PC-9 (cell line): ENCODE results near the gene SLC24A4. TPM values are rescaled to one million over a fixed set of nuclear protein-coding genes. Genes with fewer than 3 reads are reported as not detected.

ENCODE experiments used
- BruUV-seq: library from RNA; stranded (reverse); fragments of 400-500 nt; replicated peaks from 2 replicates; lab custom pipeline; 2021; lab: Mats Ljungman, UMichigan
- CTCF ChIA-PET: fragments of 300-600 bp; sonication (Branson Sonifier 250); formaldehyde crosslinking; loops from one replicate; lab custom pipeline; 2022; ENCODE audit warnings: antibody characterized with exemption; lab: Charles Lee
- POLR2A ChIA-PET: fragments of 300-600 bp; sonication (Branson Sonifier 250); formaldehyde crosslinking; loops from one replicate; lab custom pipeline; 2022; ENCODE audit warnings: antibody characterized with exemption; ENCODE audit not compliant: unreplicated experiment; lab: Charles Lee
- DNase-seq, 2 experiments: peaks; one replicate each; pipeline versions ENCODE4 v3.0.0 to v3.0.0-alpha.2; 2015 to 2022; ENCODE audit warnings: mixed read lengths in 1 of 2
- H2AFZ ChIP-seq: fragments of 200-600 bp; sonication (generic); 2 replicates; pipeline ENCODE4 v1.8.1; 2017; ENCODE audit warnings: antibody characterized with exemption
- H3F3A ChIP-seq: fragments of 200-600 bp; sonication (generic); 2 replicates; pipeline ENCODE4 v1.8.1; 2017; ENCODE audit warnings: antibody characterized with exemption, mild to moderate bottlenecking, low read depth; ENCODE audit not compliant: insufficient read depth
- H3K27ac ChIP-seq: fragments of 200-600 bp; sonication (generic); 2 replicates; pipeline ENCODE4 v1.6.1; 2016; ENCODE audit warnings: mixed run types
- H3K27me3 ChIP-seq: fragments of 200-600 bp; sonication (generic); 2 replicates; pipeline ENCODE4 v1.6.1; 2016; ENCODE audit warnings: low read depth, mixed run types; ENCODE audit not compliant: insufficient read depth
- H3K36me3 ChIP-seq: fragments of 200-600 bp; sonication (generic); 2 replicates; pipeline ENCODE4 v1.6.1; 2016; ENCODE audit warnings: low read depth, mixed run types
- H3K4me1 ChIP-seq: fragments of 200-600 bp; sonication (generic); replicated peaks from 2 replicates; pipeline ENCODE4 v1.6.1; 2016; ENCODE audit warnings: mixed run types; ENCODE audit not compliant: insufficient read depth
- H3K4me2 ChIP-seq: fragments of 200-600 bp; sonication (generic); 2 replicates; pipeline ENCODE4 v1.6.1; 2017; ENCODE audit warnings: mixed run types
- H3K4me3 ChIP-seq: fragments of 200-600 bp; sonication (generic); 2 replicates; pipeline ENCODE4 v1.6.1; 2016; ENCODE audit warnings: mixed run types
- H3K79me2 ChIP-seq: fragments of 200-600 bp; sonication (generic); 2 replicates; pipeline ENCODE4 v1.6.1; 2017; ENCODE audit warnings: low read depth, mixed run types
- H3K9me2 ChIP-seq: fragments of 200-600 bp; sonication (generic); 2 replicates; pipeline ENCODE4 v1.8.1; 2017; ENCODE audit warnings: mild to moderate bottlenecking; ENCODE audit not compliant: insufficient read depth
- H3K9me3 ChIP-seq: fragments of 200-600 bp; sonication (generic); 2 replicates; pipeline ENCODE4 v1.8.1; 2016; ENCODE audit warnings: low read depth; ENCODE audit not compliant: insufficient read depth
- H4K20me1 ChIP-seq: fragments of 200-600 bp; sonication (generic); 2 replicates; pipeline ENCODE4 v1.8.1; 2017; ENCODE audit not compliant: insufficient read depth
- CTCF ChIP-seq: fragments of 200-600 bp; sonication (generic); conservative IDR thresholded peaks from 2 replicates; pipeline ENCODE4 v1.6.1; 2017; ENCODE audit warnings: mixed run types, antibody characterized with exemption, mild to moderate bottlenecking, moderate library complexity
- EZH2 ChIP-seq: fragments of 200-600 bp; sonication (generic); IDR thresholded peaks from 2 replicates; pipeline ENCODE4 v1.8.0; 2017; ENCODE audit warnings: antibody characterized with exemption, low read depth
- intact Hi-C: fragments of 100-400 bp; cut with micrococcal nuclease; formaldehyde crosslinking; loops from one replicate; pipeline ENCODE4 v1.10.0; 2022; ENCODE audit not compliant: unreplicated experiment
- total RNA-seq: library from RNA; stranded (reverse); gene quantifications from 2 replicates; pipeline ENCODE4 v1.2.3, GENCODE V29; 2021

The SLC24A4 gene
- total RNA-seq, 1 experiment from 2014 or later, result not detected

GRCh38 chr14:92510972-92511371, 188.0 kb downstream of the SLC24A4 start:
- ChIA-PET CTCF (no interaction called here), POLR2A (no interaction called here)
- Histone ChIP-seq H4K20me1 (no peaks in the 10 kb centered on the region), H3K9me3 (no peaks in the 10 kb centered on the region), H3K9me2 (no peaks in the 10 kb centered on the region), H3K79me2 (peaks cover 34% of the 10 kb centered on the region), H3K27ac (peak overlapping the region; percentile 86), H2AFZ (peak overlapping the region; percentile 33), H3F3A (peaks cover 40% of the 10 kb centered on the region), H3K36me3 (no peaks in the 10 kb centered on the region), H3K27me3 (no peaks in the 10 kb centered on the region), H3K4me1 (peaks cover 66% of the 10 kb centered on the region), H3K4me3 (peak overlapping the region; percentile 32; the same call in 1 of the 2 replicates), H3K4me2 (peak overlapping the region; percentile 69)
- BruUV-seq, result TSS peak; percentile 24
- peak in 1 of 2 experiments; percentile 19 for DNase-seq
- TF ChIP-seq CTCF (peak; percentile 40; the same call in 1 of the 2 replicates), EZH2 (no peak)
- intact Hi-C loops, result loop anchor here (2.0 kb wide), 1 partner anchor 40 kb away; no protein-coding TSS in a partner anchor

- DNase-seq, result peak; percentile 50 to 88
- Histone ChIP-seq H3K36me3 (no peaks in the 10 kb centered on the region), H3K27me3 (no peaks in the 10 kb centered on the region), H3K4me3 (peak overlapping the region; percentile 32; the same call in 1 of the 2 replicates), H3K4me1 (peaks cover 61% of the 10 kb centered on the region), H3K9me2 (no peaks in the 10 kb centered on the region), H3K4me2 (peak overlapping the region; percentile 69), H2AFZ (peak overlapping the region; percentile 33), H4K20me1 (no peaks in the 10 kb centered on the region), H3K9me3 (no peaks in the 10 kb centered on the region), H3F3A (peaks cover 40% of the 10 kb centered on the region), H3K79me2 (peaks cover 41% of the 10 kb centered on the region), H3K27ac (peak overlapping the region; percentile 86)
- ChIA-PET POLR2A (no interaction called here), CTCF (interaction anchor here (0.7 kb wide), 1 partner anchor 53 kb away, joined by 3 read pairs; no protein-coding TSS in a partner anchor)
- TF ChIP-seq EZH2 (no peak), CTCF (no peak)
- no TSS peak for BruUV-seq
- intact Hi-C loops, result loop anchor here (2.0 kb wide), 1 partner anchor 41 kb away; no protein-coding TSS in a partner anchor
Observed at GRCh38 chr14:92511453-92512238, 188.7 kb downstream of the SLC24A4 start.

GRCh38 chr14:92512807-92513203, 189.8 kb downstream of the SLC24A4 start:
- no peak for DNase-seq
- Histone ChIP-seq H3K79me2 (peaks cover 52% of the 10 kb centered on the region), H3K9me2 (no peaks in the 10 kb centered on the region), H3K27ac (peak overlapping the region; percentile 86), H2AFZ (peak overlapping the region; percentile 87; the same call in 1 of the 2 replicates), H4K20me1 (no peaks in the 10 kb centered on the region), H3F3A (peaks cover 32% of the 10 kb centered on the region), H3K4me1 (peaks cover 50% of the 10 kb centered on the region), H3K36me3 (no peaks in the 10 kb centered on the region), H3K27me3 (no peaks in the 10 kb centered on the region), H3K4me2 (peak overlapping the region; percentile 97), H3K4me3 (peak overlapping the region; percentile 99; the same call in 1 of the 2 replicates), H3K9me3 (no peaks in the 10 kb centered on the region)
- no peak for TF ChIP-seq EZH2
- no peak for TF ChIP-seq CTCF
- ChIA-PET POLR2A (no interaction called here), CTCF (no interaction called here)
- intact Hi-C loops, result no loop called here
- no TSS peak for BruUV-seq
